ENCODE results near the gene RACGAP1.
"Not testable (repeated sequence)": the region's sequence is repeated elsewhere in the genome, so short reads cannot be mapped to it uniquely, and the experiment has no call there.

Gene RACGAP1

GRCh38 chr12:50024805-50025186 is 498 bp downstream of the RACGAP1 start:
- peak; percentile 32 for DNase-seq

- DNase-seq = no peak
Observed at GRCh38 chr12:50024227-50024626, 1.1 kb downstream of the RACGAP1 start.

- DNase-seq = no peak
Observed at GRCh38 chr12:50022903-50023302, 2.4 kb downstream of the RACGAP1 start.

- DNase-seq = no peak
Observed at GRCh38 chr12:50021031-50021430, 4.3 kb downstream of the RACGAP1 start.

- DNase-seq = no peak
Observed at GRCh38 chr12:50019524-50019923, 5.8 kb downstream of the RACGAP1 start.

GRCh38 chr12:50018968-50019367 is 6.3 kb downstream of the RACGAP1 start:
- no peak for DNase-seq

- DNase-seq = no peak
Observed at GRCh38 chr12:50018154-50018553, 7.1 kb downstream of the RACGAP1 start.

- no peak for DNase-seq
Observed at GRCh38 chr12:50017641-50018040, 7.7 kb downstream of the RACGAP1 start.

GRCh38 chr12:50016501-50017475 is 8.5 kb downstream of the RACGAP1 start:
- no peak for DNase-seq

- no peak for DNase-seq
Observed at GRCh38 chr12:50014342-50014741, 11.0 kb downstream of the RACGAP1 start.

GRCh38 chr12:50013361-50014147 is 11.7 kb downstream of the RACGAP1 start:
- DNase-seq = peak; percentile 19

GRCh38 chr12:50006754-50007442 is 18.4 kb downstream of the RACGAP1 start:
- DNase-seq = no peak

GRCh38 chr12:50006280-50006679 is 19.0 kb downstream of the RACGAP1 start:
- DNase-seq = no peak

- no peak for DNase-seq
Observed at GRCh38 chr12:50005175-50005574, 20.1 kb downstream of the RACGAP1 start.

GRCh38 chr12:50004696-50005095 is 20.6 kb downstream of the RACGAP1 start:
- no peak for DNase-seq

GRCh38 chr12:50003595-50003994 is 21.7 kb downstream of the RACGAP1 start:
- no peak for DNase-seq

- no peak for DNase-seq
Observed at GRCh38 chr12:49998453-49998852, 26.8 kb downstream of the RACGAP1 start.

- DNase-seq = no peak
Observed at GRCh38 chr12:49990273-49990672, 35.0 kb downstream of the RACGAP1 start.

GRCh38 chr12:49989400-49989799 is 35.9 kb downstream of the RACGAP1 start:
- not testable (repeated sequence) for DNase-seq

GRCh38 chr12:49987625-49988303 is 37.5 kb downstream of the RACGAP1 start:
- DNase-seq = no peak

GRCh38 chr12:49986476-49986875 is 38.8 kb downstream of the RACGAP1 start:
- DNase-seq = not testable (repeated sequence)

GRCh38 chr12:49985981-49986380 is 39.3 kb downstream of the RACGAP1 start:
- no peak for DNase-seq

Data from activated CD4-positive, alpha-beta T cell treated with anti-CD3 and anti-CD28 coated beads, Interleukin-2, Interleukin-6, amounts not matched to agents 100 ng/mL and 50 ng/mL, durations not matched to agents 16 hours and 8 hours (primary cell).